GM10847 (cell line): Measurements from ENCODE around the gene PCDH9.

Experiments
- POLR2A ChIP-seq: IDR thresholded peaks from 2 replicates; pipeline ENCODE4 v1.6.1; 2011; ENCODE audit not compliant: insufficient read length; ENCODE audit errors: extremely low read depth

Gene PCDH9

GRCh38 chr13:67017276-67017675, 212.9 kb downstream of the PCDH9 start:
- TF ChIP-seq POLR2A: no peak

GRCh38 chr13:67015976-67016600, 214.0 kb downstream of the PCDH9 start:
- TF ChIP-seq POLR2A: no peak

- no peak for TF ChIP-seq POLR2A
Observed at GRCh38 chr13:67014399-67014798, 215.7 kb downstream of the PCDH9 start.

GRCh38 chr13:67013709-67014108, 216.4 kb downstream of the PCDH9 start:
- TF ChIP-seq POLR2A: no peak

- no peak for TF ChIP-seq POLR2A
Observed at GRCh38 chr13:67008075-67008668, 222.0 kb downstream of the PCDH9 start.

GRCh38 chr13:67004511-67004910, 225.6 kb downstream of the PCDH9 start:
- TF ChIP-seq POLR2A: no peak

- TF ChIP-seq POLR2A: no peak
Observed at GRCh38 chr13:67003743-67004142, 226.4 kb downstream of the PCDH9 start.

GRCh38 chr13:67001363-67001762, 228.8 kb downstream of the PCDH9 start:
- no peak for TF ChIP-seq POLR2A

GRCh38 chr13:66996503-66996902, 233.6 kb downstream of the PCDH9 start:
- TF ChIP-seq POLR2A: no peak

GRCh38 chr13:66995203-66995611, 234.9 kb downstream of the PCDH9 start:
- no peak for TF ChIP-seq POLR2A

GRCh38 chr13:66994517-66995202, 235.5 kb downstream of the PCDH9 start:
- TF ChIP-seq POLR2A: no peak

- TF ChIP-seq POLR2A: no peak
Observed at GRCh38 chr13:66994097-66994496, 236.0 kb downstream of the PCDH9 start.

- no peak for TF ChIP-seq POLR2A
Observed at GRCh38 chr13:66992719-66993118, 237.4 kb downstream of the PCDH9 start.

GRCh38 chr13:66992183-66992582, 238.0 kb downstream of the PCDH9 start:
- TF ChIP-seq POLR2A: no peak

GRCh38 chr13:66984241-66984640, 245.9 kb downstream of the PCDH9 start:
- TF ChIP-seq POLR2A: no peak

GRCh38 chr13:66981912-66982311, 248.2 kb downstream of the PCDH9 start:
- no peak for TF ChIP-seq POLR2A
